ENCODE measurements around the gene MANBA.

The MANBA gene

DNA sequence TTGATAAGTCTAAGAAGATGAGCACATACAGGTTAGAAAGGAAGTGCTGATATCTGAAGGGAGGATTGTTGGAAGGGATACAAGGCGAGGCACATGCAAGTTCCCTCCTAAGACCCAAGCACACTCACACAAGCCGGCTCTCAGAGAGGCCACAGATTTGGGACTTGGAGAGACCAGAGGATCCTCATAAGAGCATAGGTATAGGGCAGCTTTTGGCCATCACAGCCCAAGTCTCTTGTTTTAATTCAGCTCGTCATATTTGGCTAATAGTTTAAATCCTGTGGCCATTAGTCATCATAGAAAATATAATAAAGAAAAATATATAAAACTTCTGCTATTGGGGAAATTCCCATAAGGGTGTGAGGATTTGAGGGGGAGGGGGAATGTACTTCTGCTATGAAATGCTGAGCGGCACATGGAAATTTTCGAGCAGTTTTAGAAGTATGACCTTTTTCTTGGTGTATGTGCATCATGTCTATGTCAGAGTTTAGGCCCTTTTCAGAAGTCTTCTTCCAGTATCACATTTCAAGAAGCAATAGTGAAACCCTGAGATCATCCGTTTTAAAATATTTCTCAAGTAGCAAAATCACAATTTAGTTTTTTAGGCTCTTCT lies 161.9 kb downstream of the MANBA start:
- no peak for DNase-seq (ENCODE audit: low read depth in 2 of 2, low spot score in 1 of 2)

DNA sequence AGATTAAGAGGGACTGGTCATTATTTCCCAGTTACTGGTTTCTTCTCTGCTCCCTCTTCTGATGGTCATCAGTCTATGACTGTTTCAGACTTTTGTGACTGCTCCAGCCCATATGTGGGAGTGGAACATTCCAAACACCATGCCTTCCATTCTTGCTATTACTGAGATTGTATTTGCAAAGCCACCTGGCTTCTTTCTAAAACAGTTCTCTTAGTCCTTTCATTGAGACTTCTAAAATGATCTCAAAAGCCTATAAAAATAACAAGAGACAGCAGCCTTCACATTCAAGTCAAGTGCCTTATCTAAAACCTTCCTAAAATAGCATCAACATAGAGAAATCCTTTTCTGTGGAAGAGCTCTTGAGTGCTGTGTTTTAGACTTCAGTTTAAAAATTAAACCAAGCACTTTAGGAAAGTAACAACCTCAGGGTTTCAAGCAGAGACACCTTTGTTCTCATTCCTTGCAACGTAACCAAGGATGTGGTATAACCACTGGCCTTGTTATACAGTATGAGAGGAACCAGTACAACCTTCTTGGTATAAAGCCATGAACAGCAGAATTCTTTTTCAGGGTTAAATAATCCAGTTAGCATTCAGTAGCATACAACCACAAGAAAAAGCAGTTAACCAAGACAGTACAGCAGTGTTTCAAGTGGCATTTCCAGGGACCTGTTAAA lies 162.5 kb downstream of the MANBA start:
- no peak for DNase-seq (ENCODE audit: low read depth in 2 of 2, low spot score in 1 of 2)

DNA sequence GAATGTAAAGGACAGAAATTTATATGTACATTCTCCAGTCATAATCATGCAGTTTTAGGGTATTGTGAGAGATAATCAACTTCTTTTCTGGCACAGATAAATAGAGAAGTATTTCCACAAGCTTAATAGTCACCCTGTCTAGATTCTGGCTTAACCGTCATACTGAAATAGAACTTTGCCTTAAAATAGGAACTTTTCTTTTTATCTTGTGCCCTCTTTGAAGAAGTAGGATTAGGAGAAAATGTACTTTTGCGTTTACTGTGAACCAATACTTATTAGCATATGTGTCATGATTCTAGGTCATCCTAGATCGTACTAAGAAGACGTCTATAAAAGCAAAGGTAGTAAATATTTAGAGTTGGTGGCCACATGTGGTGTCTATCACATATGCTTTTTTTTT lies 164.2 kb downstream of the MANBA start:
- no peak for DNase-seq (ENCODE audit: low read depth in 2 of 2, low spot score in 1 of 2)

DNA sequence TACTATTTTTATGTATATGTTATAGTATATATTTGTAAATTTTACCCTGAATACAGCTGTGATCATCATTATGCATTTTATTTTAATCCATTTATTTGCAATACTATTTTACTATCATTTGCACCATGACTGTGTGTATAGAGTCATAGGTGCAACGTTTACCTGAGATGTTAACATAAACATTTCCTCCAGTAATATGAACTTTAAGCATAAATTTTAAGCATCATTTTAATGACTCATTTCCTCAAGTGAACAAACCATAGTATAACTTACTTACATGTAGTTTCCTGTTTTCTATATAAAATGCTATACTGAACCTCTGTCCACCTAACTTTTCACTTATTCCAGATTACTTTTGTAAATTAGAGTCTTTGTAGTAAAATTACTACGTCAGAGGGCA lies 166.8 kb downstream of the MANBA start:
- DNase-seq (ENCODE audit: low read depth in 2 of 2, low spot score in 1 of 2), result no peak

DNA sequence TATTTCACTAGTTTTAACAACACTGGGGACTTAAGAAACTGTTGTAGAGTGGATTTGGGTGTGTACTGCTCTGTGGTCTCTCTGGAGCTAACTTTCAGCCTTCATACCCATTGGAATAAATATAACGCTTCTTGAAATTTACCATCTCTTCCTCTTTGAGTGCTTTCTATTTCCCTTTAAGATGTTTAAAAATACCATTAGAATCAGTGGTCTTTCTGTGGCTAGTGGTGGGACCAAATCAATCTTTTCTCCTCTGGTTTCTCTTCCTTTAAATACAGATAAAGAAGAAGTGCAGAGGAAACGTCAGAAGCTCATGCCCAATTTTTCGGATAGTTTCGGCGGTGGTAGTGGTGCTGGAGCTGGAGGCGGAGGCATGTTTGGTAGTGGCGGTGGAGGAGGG lies 167.6 kb downstream of the MANBA start:
- no peak for DNase-seq (ENCODE audit: low read depth in 2 of 2, low spot score in 1 of 2)

- DNase-seq (ENCODE audit: low read depth in 2 of 2, low spot score in 1 of 2), result no peak
Observed at GRCh38 chr4:102592256-102592655, 168.5 kb downstream of the MANBA start.

DNA sequence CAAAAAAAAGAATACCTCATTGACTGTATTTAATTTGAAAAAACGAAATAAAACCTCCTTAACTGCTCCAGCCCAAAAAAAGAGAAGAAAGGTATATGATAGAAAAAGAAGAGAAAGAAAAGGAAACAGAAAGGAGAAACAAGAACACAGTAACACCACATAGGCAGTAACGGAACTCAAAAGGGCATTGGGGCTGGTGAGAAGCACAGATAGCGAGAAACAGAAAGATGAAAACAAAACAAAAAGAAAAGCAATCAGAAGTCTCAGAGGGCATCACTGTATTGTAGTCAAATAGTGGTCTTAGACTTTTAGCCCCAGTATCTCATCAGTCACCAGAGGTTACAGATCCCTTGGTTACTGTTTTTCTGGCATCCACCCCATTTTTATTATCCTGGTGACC lies 171.0 kb downstream of the MANBA start:
- no peak for DNase-seq (ENCODE audit: low read depth in 2 of 2, low spot score in 1 of 2)

DNA sequence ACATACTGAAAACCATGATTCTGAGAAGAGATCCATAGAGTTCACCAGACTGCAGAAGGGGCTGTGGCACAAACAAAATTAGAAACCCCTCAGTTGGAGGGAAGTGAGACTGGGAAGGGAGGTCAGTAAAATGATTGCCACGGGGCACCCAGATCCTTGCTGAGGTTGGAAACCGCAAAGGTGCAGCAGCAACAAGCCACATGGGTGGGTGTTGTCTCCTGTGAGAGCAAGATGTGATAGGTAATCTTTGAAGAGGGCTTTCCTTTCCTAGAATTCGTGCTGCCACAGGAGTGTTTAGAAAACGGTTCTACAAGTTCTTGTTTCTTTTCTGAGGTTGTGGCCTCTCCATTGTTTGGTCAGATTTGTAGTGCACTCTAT lies 174.1 kb downstream of the MANBA start:
- no peak for DNase-seq (ENCODE audit: low read depth in 2 of 2, low spot score in 1 of 2)

DNA sequence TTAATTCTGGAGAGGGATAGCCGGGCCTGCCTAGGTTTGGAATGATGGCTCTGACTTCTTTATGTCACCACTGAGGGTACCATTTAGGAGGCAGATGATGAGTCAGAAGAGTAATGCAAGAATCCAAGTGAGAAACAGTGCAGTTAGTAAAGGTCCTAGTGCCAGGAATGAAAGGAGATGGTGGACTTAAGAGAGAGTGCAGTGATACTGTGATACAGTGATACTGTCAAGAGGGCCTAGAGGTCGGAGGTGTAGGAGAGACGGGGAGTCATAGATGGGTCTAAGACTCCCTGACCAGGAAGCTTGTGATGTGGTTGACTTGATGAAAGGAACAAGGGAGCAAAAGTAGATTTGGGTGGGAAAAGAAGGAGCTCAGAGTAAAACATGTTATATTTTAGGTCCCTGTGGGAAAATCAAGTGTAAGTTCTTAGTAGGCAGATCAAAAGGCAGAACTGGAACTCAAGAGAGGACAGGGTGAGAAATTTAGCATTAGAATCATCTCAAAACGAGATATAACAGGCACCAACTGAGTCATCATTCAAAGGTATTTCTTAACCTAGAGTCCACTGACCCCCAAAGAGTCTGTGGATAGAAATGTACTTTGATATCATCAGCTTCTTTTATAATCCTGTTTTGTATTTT lies 174.6 kb downstream of the MANBA start:
- DNase-seq (ENCODE audit: low read depth in 2 of 2, low spot score in 1 of 2), result no peak

- DNase-seq (ENCODE audit: low read depth in 2 of 2, low spot score in 1 of 2), result no peak
Observed at GRCh38 chr4:102585329-102585728, 175.4 kb downstream of the MANBA start.

- no peak for DNase-seq (ENCODE audit: low read depth in 2 of 2, low spot score in 1 of 2)
Observed at GRCh38 chr4:102584091-102584490, 176.7 kb downstream of the MANBA start.
